ENCODE measurements around the gene PIK3R3.

Gene PIK3R3

DNA sequence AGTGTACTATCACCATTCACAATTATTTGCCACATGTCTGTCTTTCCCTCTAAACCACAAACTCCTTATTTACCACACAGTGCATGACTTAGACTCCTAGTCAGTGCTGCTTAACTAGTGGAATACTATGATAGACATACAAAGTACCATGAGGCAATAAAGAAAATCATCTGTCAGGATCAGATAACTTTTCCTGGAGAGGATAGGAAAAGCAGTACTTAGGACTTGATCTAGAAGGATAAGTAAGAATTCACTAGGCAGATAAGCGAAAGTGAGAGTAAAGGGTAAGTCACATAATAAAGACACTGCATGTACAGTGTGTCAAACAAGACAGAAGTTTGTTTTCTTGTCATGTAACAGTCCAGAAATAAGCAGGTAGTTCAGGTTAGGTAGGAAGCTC lies 21.3 kb upstream of the PIK3R3 start:
- DNase-seq = no peak

DNA sequence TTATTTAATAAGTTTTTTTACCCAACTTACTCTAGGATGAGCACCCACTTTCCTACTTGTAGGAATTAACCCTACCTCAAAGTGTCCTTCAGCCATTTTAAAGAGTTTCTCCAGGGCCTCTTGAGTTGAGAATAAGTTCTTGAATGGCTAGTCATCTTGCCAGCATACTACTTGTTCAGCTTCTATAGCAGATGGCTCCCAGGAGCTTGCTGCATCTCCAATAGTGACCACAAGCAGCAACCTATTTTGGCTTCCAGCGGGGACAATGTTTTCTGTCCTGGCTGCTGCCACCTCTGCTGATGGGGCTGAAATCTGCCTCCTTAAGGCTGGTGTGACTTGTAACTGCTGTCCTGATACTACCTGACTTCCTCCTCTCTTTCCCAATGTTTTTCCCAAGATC lies 20.8 kb upstream of the PIK3R3 start:
- DNase-seq = no peak

DNA sequence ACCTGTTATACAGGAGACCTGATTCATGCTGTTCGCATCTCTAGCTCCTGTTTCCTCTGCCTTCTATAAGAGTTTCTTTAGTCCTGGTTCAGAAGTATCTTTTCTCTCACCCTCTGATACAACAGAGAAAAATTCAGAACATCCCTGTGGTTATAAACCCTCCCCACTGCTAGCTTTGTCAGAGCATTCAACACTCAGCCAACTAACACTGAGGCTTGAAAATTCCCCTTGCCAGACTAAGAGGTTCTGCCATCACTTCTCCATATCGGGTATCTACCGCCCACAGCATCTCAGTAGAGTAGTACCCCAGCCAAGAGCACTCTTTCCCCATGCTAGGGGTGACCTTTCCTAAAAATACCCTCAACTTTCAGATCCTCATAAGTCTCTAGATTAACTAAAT lies 19.6 kb upstream of the PIK3R3 start:
- no peak for DNase-seq

DNA sequence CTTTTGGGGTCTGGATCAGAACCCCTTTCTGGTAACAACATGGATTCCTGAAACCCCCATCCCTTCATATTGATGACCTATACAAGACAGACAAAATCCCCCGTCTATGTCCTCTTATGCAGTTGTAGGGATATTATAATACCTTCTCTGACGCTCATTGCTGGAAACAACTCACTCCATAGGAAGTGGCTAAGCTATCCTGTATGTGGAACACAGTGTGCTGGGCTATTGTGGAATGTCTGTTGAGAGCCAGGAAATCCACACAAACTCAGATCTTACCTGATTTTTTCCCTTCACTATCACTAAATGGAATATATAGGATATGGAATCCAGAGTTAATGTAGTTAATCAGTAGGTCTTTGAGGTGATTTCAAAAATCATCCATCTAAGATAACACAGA lies 17.7 kb upstream of the PIK3R3 start:
- no peak for DNase-seq

DNA sequence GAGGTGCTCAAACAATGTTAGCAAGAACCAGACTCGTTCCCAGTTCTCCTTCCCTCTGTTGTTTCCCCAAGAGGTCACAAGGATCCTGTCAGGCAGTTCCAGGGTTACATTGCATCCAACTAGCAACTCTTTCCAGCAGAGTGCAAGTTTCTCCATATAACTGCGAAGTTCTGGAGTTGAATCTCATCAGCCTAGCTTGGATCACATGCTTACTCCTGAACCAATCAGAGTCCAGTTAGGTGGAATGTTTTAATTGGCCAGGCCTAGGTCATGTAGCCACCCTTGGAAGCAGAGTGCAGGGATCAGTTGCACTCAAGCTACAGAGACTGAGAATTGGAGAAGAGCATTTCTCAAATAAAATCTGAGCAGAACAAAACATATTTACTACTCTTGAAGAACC lies 15.9 kb upstream of the PIK3R3 start:
- DNase-seq = no peak

DNA sequence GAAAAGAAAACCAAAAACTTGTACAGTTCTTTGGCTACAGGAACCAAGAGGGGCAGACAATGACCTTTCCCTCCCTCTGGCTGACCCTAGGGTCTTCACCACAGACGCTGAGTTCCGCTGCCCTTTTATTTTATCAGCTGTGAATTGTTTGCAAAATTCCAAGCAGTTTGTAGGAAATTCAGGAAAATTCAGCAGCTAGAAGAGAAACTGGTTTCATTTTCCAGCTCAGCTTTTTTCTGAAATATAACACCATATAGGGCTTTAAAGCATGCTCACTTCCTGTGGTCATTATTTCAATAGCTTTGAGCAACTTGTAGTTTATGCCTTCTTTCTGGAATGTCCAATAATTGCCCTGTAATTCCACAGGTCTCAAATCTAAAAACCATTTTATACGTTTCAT lies 5.5 kb upstream of the PIK3R3 start:
- no peak for DNase-seq

DNA sequence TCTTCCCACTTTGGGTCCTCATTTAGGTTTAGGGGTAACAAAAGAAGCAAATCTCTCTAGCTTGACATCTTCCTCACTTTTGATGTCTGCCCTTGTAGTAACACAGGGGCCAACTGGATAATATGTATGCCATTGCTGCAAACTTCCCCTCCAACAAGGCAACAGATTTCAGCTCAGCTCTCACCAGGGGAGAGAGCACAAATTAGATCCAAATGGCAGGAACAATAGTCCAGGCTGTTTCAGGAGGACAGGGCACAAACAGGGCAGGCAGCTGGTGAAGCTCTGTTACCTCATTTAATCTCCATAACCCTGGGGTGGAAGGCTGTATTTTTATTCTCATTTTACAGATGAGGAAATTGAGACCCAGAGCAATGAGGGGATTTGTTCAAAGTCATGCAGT lies 4.3 kb upstream of the PIK3R3 start:
- no peak for DNase-seq

DNA sequence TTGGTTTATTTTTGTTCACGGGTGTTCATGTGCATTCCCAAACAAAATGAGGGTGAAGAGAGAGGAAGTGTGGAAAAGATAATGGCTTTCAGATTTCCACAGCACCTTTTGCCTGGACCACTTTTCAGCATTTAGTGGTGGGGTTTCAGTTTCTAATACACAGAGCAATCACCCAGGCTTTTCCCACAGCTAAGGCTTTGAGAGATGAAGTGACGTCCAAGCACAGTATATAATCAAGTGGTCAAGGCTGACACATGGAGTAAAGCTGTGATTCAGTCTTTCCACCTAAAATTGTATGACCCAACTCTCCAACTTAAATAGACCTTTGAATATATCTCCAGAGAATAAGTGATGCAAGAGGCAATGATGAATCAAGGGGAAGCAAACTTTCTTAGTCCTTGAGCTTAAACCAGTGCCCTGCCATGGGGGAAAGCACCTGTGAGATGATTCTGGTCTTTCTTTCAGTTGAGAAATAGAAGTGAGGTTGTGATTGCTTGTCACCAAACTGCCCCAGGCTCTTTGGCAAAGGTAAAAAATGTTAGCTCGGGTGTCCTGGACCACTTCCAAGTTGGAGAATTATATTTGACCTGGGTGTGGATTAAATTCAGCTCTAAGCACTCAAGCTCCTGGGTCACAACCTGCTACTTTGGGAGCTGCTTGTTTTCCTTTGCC lies 2.4 kb upstream of the PIK3R3 start:
- DNase-seq = peak; percentile 72

DNA sequence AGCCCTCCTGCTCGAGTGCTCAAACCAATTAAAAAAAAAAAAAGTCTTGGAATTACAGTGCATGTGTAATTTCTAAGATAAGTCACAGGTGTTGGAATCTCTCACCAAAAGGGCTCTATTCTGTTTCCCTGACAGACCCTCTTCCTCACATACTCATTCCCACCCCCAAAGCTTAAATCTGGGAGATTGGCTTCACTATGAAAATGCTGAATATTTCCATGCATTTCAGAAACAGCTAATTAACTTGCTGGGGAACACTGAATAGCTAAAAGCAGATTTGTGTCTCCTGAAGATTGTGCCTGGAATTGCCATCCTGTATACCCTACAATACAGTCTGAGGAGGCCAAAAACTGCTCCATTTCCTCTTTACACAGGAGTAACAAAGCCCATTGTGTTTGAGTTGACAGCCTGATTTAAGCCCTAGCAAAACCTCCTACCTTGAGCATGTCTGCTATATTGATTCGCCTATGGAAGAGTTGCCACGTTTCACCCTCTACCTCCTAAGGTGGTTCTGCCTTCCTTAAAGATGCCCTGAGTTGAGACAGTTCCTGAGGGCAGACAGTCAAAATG lies 1.4 kb upstream of the PIK3R3 start:
- DNase-seq = peak; percentile 62

DNA sequence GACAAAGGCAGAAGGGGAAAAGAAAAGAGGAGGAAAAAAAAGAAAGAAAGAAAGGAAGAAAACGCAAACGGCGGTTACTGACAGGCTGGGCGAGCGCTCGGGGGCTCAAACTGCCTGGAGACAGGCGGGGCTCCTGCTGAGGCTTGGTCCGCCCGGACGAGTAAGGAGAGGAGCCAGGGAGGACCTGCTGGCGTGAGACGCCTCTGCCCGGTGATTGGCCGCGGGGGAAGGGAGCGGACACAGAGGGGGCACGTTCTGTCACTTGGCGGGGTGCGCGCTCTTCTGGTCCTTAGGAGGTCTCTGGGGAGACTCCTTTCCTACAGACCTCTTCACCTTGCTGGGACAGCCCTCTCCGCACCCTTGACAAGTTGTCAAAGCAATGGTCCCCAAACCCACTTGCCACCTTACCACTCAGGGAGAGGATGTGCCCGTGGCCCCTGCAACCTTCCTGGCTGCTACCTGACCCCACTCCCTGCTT lies 791 bp upstream of the PIK3R3 start:
- no peak for DNase-seq

DNA sequence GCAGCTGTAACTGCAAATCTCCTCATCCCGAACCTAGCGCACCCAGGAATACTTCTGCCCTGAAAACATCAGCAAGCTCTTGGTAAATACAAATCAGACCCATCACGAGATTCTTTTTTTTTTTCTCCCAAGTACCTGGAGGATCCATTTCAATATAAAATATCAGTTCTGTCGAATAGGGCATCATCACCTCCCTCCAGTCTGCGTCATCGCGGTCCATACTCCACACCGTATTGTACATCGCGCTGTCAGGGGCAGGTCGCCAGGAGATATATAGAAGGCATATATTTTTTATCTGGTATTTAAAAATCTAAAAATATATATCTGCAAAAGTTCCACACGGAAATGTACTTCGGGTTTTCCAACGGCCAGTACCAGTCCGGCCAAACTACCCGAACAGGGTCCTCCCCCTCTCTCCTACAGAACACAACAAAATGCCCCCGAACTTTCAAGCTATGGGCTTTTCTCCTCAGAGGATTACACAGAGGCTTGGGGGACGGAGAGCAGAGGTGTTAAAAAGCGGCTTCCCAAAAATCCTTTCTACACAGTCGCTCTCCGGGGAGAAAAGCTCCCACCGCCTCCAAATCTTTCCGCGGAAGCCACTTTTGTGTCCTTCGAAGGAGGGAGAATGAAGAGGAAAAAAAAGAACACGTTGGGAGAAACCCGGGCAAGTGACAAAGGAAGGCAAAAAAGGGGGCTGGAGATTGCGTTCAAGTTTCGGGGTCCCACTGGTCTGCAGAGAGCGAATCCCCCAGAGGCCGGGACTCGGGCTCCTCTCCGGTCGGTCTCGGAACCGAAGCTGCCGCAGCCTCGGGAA lies 509 bp downstream of the PIK3R3 start:
- peak; percentile 82 for DNase-seq

DNA sequence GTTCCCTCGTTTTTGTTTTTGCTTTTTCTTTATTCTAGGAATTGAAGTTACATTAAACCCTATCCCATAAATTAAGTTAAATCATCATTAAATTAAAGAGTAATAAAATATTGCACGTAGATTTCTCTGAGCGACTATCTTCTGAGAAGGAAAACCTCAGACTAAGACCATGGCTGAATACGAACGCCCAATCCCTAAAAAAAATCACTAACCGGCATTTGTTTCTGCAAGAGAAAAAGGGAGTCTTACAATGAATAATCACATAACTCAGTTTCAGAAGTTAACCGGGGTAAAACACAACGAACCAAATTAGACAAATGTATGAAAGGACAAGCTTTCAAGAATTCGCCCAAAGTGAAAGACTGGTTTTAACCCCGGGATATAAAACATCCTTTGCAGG lies 1.3 kb downstream of the PIK3R3 start:
- peak; percentile 40 for DNase-seq

DNA sequence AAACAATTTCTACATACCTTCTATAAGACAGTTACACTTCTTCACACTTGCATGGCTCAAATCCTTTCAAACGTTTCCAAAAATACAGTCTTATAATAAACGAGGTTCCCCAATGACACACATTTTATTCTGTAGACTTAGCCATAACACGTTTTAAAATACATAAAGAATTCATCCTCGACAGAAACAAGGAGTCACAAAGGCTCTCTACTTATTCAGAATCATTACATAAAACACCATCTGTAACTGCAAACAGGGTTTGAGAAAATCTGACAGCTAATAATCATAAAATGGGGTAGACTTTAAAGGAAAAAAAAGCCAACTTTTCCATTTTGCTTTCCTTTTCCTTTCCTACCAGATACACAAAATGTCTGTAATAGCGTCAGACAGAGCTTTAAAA lies 1.8 kb downstream of the PIK3R3 start:
- DNase-seq = no peak

DNA sequence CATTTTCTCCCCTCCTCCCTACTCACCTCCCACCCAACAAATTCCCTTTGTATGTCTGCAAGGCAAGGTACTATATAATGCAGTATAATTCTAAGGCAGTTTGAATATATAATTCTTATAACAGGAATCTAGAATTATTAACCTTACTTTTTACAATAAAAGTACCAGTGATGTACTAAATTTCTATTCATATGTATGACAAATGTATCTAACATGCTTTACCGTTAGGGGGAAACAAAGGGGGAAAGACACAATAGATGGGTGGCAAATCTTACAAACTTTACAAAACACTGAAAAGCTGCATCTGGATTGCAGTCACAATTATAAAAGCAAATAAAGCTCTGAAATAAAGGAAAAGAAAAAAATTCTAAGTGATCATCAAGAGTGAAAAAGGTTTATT lies 2.3 kb downstream of the PIK3R3 start:
- peak; percentile 36 for DNase-seq

DNA sequence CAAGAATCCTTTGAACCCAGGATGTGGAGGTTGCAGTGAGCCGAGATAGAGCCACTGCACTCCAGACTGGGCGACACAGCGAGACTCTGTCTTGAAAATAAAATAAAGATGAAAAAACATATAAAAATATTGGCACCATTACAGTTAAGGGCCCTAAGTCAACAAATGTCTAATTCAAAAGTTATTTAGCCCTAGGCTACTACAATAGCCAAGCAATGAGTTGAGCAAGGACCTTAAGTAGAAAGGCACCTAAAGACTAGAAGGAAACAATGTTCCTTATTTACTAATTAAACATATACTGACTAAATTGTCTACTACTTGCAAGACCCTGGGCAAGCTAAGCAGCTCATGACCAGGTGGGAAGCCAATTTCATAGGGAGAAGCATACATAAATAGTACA lies 4.1 kb downstream of the PIK3R3 start:
- no peak for DNase-seq

DNA sequence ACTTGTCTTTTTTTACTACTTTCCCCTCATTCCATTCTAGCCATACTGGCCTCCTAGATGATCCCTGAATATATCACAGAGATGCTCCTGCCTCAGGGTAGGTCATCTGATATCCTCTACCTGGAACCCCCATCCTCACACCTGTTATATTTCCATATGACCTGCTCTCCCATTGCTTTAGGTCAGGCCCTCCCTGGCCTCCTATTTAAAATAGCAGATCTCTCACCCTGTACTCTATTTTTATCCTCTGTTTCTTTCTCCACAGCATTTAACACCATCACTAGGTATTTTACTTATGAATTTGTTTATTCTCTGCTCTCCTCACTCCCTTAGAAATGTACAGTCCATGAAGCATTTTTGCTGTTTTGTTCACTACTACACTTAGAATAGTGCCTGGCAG lies 13.6 kb downstream of the PIK3R3 start:
- DNase-seq = no peak

DNA sequence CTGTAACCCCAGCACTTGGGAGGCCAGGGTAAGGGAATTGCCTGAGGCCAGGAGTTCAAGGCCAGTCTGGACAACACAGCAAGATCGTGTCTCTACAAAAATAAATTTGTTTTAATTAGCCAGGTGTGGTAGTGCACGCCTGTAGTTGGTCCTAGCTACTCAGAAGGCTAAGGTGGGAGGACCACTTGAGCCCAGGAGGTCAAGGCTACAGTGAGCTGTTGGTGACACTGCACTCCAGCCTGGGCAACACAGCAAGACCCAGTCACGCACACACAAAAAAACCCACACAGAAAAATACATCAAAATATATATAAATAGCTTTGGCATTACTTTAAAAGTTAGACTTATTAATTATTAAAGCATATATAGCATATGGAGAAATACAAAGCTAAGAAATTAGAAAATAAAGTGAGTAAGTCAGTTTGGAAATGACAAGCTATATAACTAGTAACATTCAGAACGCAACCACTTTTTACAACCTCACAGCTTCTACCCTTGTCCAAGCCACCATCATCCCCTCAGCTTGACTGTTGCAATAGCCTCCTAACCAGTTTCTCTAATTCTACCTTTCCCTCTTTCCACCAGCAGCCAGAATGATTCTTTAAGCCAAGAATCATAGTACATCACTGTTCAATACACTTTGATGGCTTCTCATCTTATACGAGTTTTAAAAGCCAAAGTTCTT lies 14.5 kb downstream of the PIK3R3 start:
- DNase-seq = no peak

DNA sequence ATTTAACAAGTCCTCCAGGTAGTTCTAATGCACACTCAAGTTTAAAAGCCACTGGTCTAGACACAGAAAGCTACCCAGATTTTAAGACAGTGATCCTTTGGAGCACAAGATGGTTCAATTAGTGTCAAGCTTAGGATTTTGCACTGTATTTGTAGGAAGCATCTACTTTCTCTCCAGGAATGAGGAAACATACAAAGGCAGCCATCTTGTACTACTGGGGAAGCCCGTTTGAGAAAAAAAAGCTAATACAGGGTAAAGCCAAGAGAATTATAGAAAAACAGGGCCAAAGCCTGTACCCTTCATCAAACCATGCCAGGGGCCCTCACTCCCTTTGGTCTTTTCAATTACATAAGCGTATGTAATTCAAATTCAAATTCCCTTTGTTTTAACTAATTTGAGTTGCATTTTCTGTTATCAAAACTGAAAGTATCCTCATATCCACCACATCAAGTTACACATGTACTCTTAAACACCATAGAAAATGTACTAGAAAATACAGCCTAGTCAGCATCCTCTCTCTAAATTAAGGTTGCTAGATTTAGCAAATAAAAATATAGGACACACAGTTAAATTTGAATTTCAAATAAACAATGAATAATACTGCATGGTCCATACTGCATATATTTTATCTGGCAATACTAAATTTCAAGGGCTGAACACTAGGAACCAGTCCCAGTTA lies 17.4 kb downstream of the PIK3R3 start:
- DNase-seq = no peak

DNA sequence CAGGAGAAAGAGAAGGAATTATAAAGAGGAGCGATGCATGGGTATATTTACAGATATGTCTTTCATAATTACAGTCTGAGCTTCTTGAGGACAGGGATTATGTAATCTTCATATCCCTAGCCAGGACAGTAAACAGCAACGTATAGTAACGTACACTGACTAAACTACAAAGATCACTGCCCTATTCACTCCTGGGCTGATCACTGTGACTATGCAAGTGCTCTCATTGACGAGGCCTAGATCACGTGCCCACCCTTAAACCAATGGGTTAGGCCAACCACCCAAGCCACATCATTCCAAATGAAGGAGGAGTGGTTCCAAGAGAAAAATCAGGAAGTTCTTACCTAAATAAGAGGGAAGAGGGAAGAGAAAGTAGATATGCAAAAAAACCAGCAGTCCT lies 18.5 kb downstream of the PIK3R3 start:
- DNase-seq = no peak

DNA sequence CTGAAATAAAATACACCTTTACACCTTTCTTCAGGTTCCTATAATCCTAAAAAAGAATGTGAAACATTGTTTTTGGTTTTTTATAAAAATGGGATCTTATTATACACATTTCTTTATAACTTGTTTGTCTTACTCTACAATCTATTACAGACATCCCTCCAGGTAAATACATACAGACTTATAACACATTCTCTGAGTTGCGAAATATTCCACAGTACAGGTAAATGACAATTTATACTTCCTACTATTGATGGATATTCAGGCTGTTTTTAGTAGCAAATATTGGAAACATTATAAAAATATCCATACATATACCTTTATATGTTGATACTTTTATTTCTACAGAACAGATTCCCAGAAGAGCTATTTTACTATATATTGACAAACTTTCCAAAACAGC lies 20.3 kb downstream of the PIK3R3 start:
- no peak for DNase-seq

DNA sequence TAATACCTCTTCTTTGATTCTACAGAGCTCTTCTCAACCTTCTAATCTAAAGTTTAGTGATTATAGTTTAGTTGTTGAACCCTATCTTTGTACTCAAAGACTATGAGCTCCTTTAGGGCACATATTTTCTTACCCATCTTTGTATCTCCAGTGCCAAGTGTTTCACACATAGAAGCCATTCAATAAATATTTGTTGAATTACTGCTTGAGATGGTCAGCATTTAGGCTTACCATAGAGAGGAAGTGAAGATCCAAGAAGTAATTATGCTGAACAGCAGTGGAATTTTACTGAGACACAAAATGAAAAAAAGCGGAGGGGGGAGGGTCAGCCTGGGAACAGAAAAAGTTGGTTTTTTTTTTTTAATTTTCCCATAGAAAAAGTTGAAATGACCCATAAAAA lies 21.9 kb downstream of the PIK3R3 start:
- no peak for DNase-seq

DNA sequence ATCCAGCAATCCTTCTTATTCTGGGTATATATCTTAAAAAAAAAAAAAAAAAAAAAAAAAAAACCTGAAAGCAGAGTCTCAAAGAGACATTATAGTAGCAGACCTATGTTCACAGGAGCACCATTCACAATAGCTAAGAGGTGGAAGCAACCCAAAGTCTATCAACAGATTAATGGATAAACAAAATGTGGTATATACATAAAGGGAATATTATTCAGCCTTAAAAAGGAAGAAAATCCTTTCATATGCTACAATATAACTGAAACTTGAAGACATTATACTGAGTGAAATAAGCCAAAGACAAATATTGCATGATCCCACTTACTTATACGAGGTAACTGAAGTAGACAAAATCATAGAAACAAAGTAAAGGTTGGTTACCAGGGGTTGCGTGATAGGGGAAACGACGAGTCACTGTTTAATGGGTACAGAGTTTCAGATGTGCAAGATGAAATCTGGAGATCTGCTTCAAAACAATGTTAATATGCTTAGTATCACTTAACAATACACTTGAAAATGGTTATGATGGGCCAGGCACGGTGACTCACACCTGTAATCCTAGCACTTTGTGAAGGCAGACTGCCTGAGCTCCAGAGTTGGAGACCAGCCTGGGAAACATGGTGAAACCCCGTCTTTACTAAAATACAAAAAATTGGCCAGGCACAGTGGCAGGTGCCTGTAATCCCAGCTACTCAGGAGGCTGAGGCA lies 29.5 kb downstream of the PIK3R3 start:
- no peak for DNase-seq

Measured in NCI-H2171 treated with DMSO at 0.1 percent for 48 hours (cell line).